H9 (cell line): ENCODE results near the gene KCND2. TPM values are rescaled to one million over a fixed set of nuclear protein-coding genes. Genes with fewer than 3 reads are reported as not detected.

Experiments
- DNase-seq: peaks from one replicate; pipeline ENCODE4 v3.0.0-alpha.2; 2017
- H2AFZ ChIP-seq: one replicate; pipeline ENCODE4 v1.6.1; 2013; ENCODE audit warnings: mild to moderate bottlenecking, low read length, control low read depth, moderate library complexity
- H2AK5ac ChIP-seq: 2 replicates; pipeline ENCODE4 v1.6.1; 2013; ENCODE audit warnings: low read length, control low read depth, mixed read lengths; ENCODE audit not compliant: insufficient read length
- H2BK120ac ChIP-seq: one replicate; pipeline ENCODE4 v1.6.1; 2013; ENCODE audit warnings: low read depth, mild to moderate bottlenecking, low read length, control low read depth, inconsistent platforms; ENCODE audit not compliant: poor library complexity, severe bottlenecking
- H2BK12ac ChIP-seq: 2 replicates; pipeline ENCODE4 v1.6.1; 2013; ENCODE audit warnings: low read length, control low read depth, mixed read lengths, low read depth; ENCODE audit not compliant: insufficient read length
- H2BK15ac ChIP-seq: 2 replicates; pipeline ENCODE4 v1.6.1; 2013; ENCODE audit warnings: low read depth, low read length, control low read depth
- H2BK20ac ChIP-seq: one replicate; pipeline ENCODE4 v1.6.1; 2013; ENCODE audit warnings: low read depth, mild to moderate bottlenecking, low read length, control low read depth, inconsistent platforms; ENCODE audit not compliant: poor library complexity, severe bottlenecking
- H2BK5ac ChIP-seq: 2 replicates; pipeline ENCODE4 v1.6.1; 2013; ENCODE audit warnings: low read length, control low read depth, mixed read lengths; ENCODE audit not compliant: insufficient read length
- H3K14ac ChIP-seq: 2 replicates; pipeline ENCODE4 v1.6.1; 2013; ENCODE audit warnings: low read length, control low read depth; ENCODE audit not compliant: insufficient read depth
- H3K18ac ChIP-seq: 2 replicates; pipeline ENCODE4 v1.6.1; 2013; ENCODE audit warnings: low read depth, mild to moderate bottlenecking, mixed read lengths, low read length, control low read depth; ENCODE audit not compliant: insufficient read length
- H3K23ac ChIP-seq: 2 replicates; pipeline ENCODE4 v1.6.1; 2013; ENCODE audit warnings: low read length, control low read depth, mixed read lengths, low read depth; ENCODE audit not compliant: insufficient read length
- H3K23me2 ChIP-seq: 2 replicates; pipeline ENCODE4 v1.6.1; 2013; ENCODE audit warnings: low read depth, mild to moderate bottlenecking, mixed read lengths, low read length, control low read depth; ENCODE audit not compliant: insufficient read length, poor library complexity, severe bottlenecking
- H3K27ac ChIP-seq: 2 replicates; pipeline ENCODE4 v1.5.1; 2013; ENCODE audit warnings: low read length, control low read depth, mixed read lengths, low read depth; ENCODE audit not compliant: insufficient read length
- H3K27me3 ChIP-seq: 2 replicates; pipeline ENCODE4 v1.6.1; 2013; ENCODE audit warnings: low read length, control low read depth, inconsistent platforms; ENCODE audit not compliant: insufficient read depth
- H3K4ac ChIP-seq: 2 replicates; pipeline ENCODE4 v1.6.1; 2013; ENCODE audit warnings: low read depth, mild to moderate bottlenecking, control low read depth, inconsistent platforms, low read length, moderate library complexity
- H3K4me1 ChIP-seq: 2 replicates; pipeline ENCODE4 v1.6.1; 2013; ENCODE audit warnings: low read length, control low read depth, inconsistent platforms; ENCODE audit not compliant: insufficient read depth
- H3K4me2 ChIP-seq: 2 replicates; pipeline ENCODE4 v1.6.1; 2013; ENCODE audit warnings: low read length, control low read depth, mixed read lengths; ENCODE audit not compliant: insufficient read length, insufficient read depth
- H3K56ac ChIP-seq: 2 replicates; pipeline ENCODE4 v1.6.1; 2013; ENCODE audit warnings: low read depth, mild to moderate bottlenecking, mixed read lengths, low read length, control low read depth; ENCODE audit not compliant: insufficient read length
- H3K79me1 ChIP-seq: 2 replicates; pipeline ENCODE4 v1.6.1; 2013; ENCODE audit warnings: low read depth, mild to moderate bottlenecking, moderate library complexity, low read length, control low read depth, inconsistent platforms; ENCODE audit not compliant: insufficient read depth, poor library complexity, severe bottlenecking
- H3K79me2 ChIP-seq: 2 replicates; pipeline ENCODE4 v1.6.1; 2013; ENCODE audit warnings: low read length, control low read depth, inconsistent platforms; ENCODE audit not compliant: insufficient read depth
- H3K9ac ChIP-seq: 2 replicates; pipeline ENCODE4 v1.6.1; 2013; ENCODE audit warnings: low read length, control low read depth, mixed read lengths; ENCODE audit not compliant: insufficient read length; ENCODE audit errors: extremely low read depth
- H3K9me3 ChIP-seq: one replicate; pipeline ENCODE4 v1.6.1; 2013; ENCODE audit warnings: low read depth, low read length, inconsistent platforms; ENCODE audit not compliant: control insufficient read depth
- H3T11ph ChIP-seq: one replicate; pipeline ENCODE4 v1.6.1; 2013; ENCODE audit warnings: mild to moderate bottlenecking, low read length, control low read depth, inconsistent platforms
- H4K20me1 ChIP-seq: one replicate; pipeline ENCODE4 v1.6.1; 2013; ENCODE audit not compliant: control insufficient read depth, insufficient read length, insufficient read depth
- H4K5ac ChIP-seq: 2 replicates; pipeline ENCODE4 v1.6.1; 2013; ENCODE audit warnings: low read depth, mild to moderate bottlenecking, mixed read lengths, low read length, control low read depth; ENCODE audit not compliant: insufficient read length
- H4K8ac ChIP-seq: replicated peaks from 2 replicates; pipeline ENCODE4 v1.6.1; 2013; ENCODE audit warnings: low read length, control low read depth, mixed read lengths, low read depth; ENCODE audit not compliant: insufficient read length
- H4K91ac ChIP-seq: 2 replicates; pipeline ENCODE4 v1.6.1; 2013; ENCODE audit warnings: low read depth, mild to moderate bottlenecking, moderate library complexity, mixed read lengths, low read length, control low read depth; ENCODE audit not compliant: insufficient read length
- H3K27ac Mint-ChIP-seq, 3 experiments: 2 replicates in 2 of 3; 3 replicates in 1 of 3; pipeline ENCODE4 v1.8.0; 2020 to 2021; ENCODE audit warnings: mixed read lengths in 3 of 3, mild to moderate bottlenecking in 1 of 3, moderate library complexity in 1 of 3
- H3K27me3 Mint-ChIP-seq: 2 replicates; pipeline ENCODE4 v1.8.0; 2021; ENCODE audit warnings: low read depth, mild to moderate bottlenecking, moderate library complexity, mixed read lengths
- H3K36me3 Mint-ChIP-seq, 3 experiments: 2 replicates in 2 of 3; 3 replicates in 1 of 3; pipeline ENCODE4 v1.8.0; 2020 to 2021; ENCODE audit warnings: low read depth in 3 of 3, mixed read lengths in 3 of 3; ENCODE audit not compliant: insufficient read depth in 1 of 3
- H3K4me1 Mint-ChIP-seq, 2 experiments: 2 replicates each; pipeline ENCODE4 v1.8.0; 2020; ENCODE audit warnings: mixed read lengths in 2 of 2
- H3K4me3 Mint-ChIP-seq, 2 experiments: 2 replicates in 1 of 2; 3 replicates in 1 of 2; pipeline ENCODE4 v1.8.0; 2020 to 2021; ENCODE audit warnings: mild to moderate bottlenecking in 2 of 2, mixed read lengths in 2 of 2, moderate library complexity in 1 of 2
- H3K9me3 Mint-ChIP-seq, 2 experiments: 2 replicates in 1 of 2; 3 replicates in 1 of 2; pipeline ENCODE4 v1.8.0; 2020; ENCODE audit warnings: mild to moderate bottlenecking in 2 of 2, mixed read lengths in 2 of 2, moderate library complexity in 1 of 2
- WGBS: extraction: QIAGEN DNeasy Blood & Tissue Kit; methylation state at CpG from one replicate; pipeline ENCODE4 v1.1.7; 2013; ENCODE audit warnings: missing lambda C conversion rate, low lambda C conversion rate, mixed read lengths; ENCODE audit not compliant: insufficient read length; ENCODE audit errors: extremely low coverage; 5-methylcytosine and 5-hydroxymethylcytosine counted together
- total RNA-seq: library from RNA; stranded (reverse); gene quantifications from 2 replicates; pipeline ENCODE4 v1.2.1, GENCODE V29; 2021
- TF ChIP-seq, protein P1 (sequence below): fragments of 200-600 bp; sonication (generic); conservative IDR thresholded peaks from 3 replicates; pipeline ENCODE4 v1.8.0; 2021; ENCODE audit warnings: antibody characterized with exemption, mild to moderate bottlenecking

KCND2 gene
- total RNA-seq, 1 experiment from 2014 or later, result 6.4 TPM

GRCh38 chr7:120615703-120616102 lies 342.7 kb downstream of the KCND2 start:
- no peaks in the 10 kb centered on the region for H3K27me3 ChIP-seq
- no peak overlapping the region for H2BK12ac ChIP-seq
- H4K20me1 ChIP-seq, result no peaks in the 10 kb centered on the region
- no peak overlapping the region for H3T11ph ChIP-seq
- H3K27ac Mint-ChIP-seq, result no peak overlapping the region
- no peak overlapping the region for H3K27ac ChIP-seq
- no peak overlapping the region for H4K91ac ChIP-seq
- H3K56ac ChIP-seq, result no peak overlapping the region
- no peaks in the 10 kb centered on the region for H3K9me3 ChIP-seq
- H2BK20ac ChIP-seq, result no peak overlapping the region
- H3K4me1 Mint-ChIP-seq, result no peaks in the 10 kb centered on the region
- H2AFZ ChIP-seq, result no peak overlapping the region
- H2BK15ac ChIP-seq, result no peak overlapping the region
- no peaks in the 10 kb centered on the region for H3K9me3 Mint-ChIP-seq
- no peak overlapping the region for H2AK5ac ChIP-seq
- H3K23ac ChIP-seq, result no peak overlapping the region
- H4K8ac ChIP-seq, result no peak overlapping the region
- H3K14ac ChIP-seq, result no peak overlapping the region
- no peak overlapping the region for H3K18ac ChIP-seq
- H4K5ac ChIP-seq, result no peak overlapping the region
- whole genome bisulfite sequencing, result no CpG with 5 or more reads among the region's 3 CpGs
- no peaks in the 10 kb centered on the region for H3K79me1 ChIP-seq
- H3K4ac ChIP-seq, result no peak overlapping the region
- H3K36me3 Mint-ChIP-seq, result no peaks in the 10 kb centered on the region
- H3K27me3 Mint-ChIP-seq, result no peaks in the 10 kb centered on the region
- no peak overlapping the region for H3K4me3 Mint-ChIP-seq
- H3K79me2 ChIP-seq, result no peaks in the 10 kb centered on the region
- H3K9ac ChIP-seq, result no peak overlapping the region
- no peaks in the 10 kb centered on the region for H3K23me2 ChIP-seq
- H2BK120ac ChIP-seq, result no peak overlapping the region
- H3K4me1 ChIP-seq, result no peaks in the 10 kb centered on the region
- H2BK5ac ChIP-seq, result no peak overlapping the region
- H3K4me2 ChIP-seq, result no peak overlapping the region
- DNase-seq, result no peak
- TF ChIP-seq, protein P1, sequence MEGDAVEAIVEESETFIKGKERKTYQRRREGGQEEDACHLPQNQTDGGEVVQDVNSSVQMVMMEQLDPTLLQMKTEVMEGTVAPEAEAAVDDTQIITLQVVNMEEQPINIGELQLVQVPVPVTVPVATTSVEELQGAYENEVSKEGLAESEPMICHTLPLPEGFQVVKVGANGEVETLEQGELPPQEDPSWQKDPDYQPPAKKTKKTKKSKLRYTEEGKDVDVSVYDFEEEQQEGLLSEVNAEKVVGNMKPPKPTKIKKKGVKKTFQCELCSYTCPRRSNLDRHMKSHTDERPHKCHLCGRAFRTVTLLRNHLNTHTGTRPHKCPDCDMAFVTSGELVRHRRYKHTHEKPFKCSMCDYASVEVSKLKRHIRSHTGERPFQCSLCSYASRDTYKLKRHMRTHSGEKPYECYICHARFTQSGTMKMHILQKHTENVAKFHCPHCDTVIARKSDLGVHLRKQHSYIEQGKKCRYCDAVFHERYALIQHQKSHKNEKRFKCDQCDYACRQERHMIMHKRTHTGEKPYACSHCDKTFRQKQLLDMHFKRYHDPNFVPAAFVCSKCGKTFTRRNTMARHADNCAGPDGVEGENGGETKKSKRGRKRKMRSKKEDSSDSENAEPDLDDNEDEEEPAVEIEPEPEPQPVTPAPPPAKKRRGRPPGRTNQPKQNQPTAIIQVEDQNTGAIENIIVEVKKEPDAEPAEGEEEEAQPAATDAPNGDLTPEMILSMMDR, result no peak
